NOMO-1 (cell line): Measurements from ENCODE around the gene MARCHF10.

ENCODE experiments used
- DNase-seq, 2 experiments: peaks; one replicate each; lab custom pipeline; 2025; ENCODE audit not compliant: unreplicated experiment in 2 of 2; lab: John Stamatoyannopoulos, UW

MARCHF10 gene

GRCh38 chr17:62681061-62681938, 126.8 kb downstream of the MARCHF10 start:
- no peak for DNase-seq

GRCh38 chr17:62680541-62681052, 127.5 kb downstream of the MARCHF10 start:
- no peak for DNase-seq

- no peak for DNase-seq
Observed at GRCh38 chr17:62679866-62680377, 128.2 kb downstream of the MARCHF10 start.

- no peak for DNase-seq
Observed at GRCh38 chr17:62678214-62678919, 129.7 kb downstream of the MARCHF10 start.

GRCh38 chr17:62676952-62677596, 131.0 kb downstream of the MARCHF10 start:
- no peak for DNase-seq

- DNase-seq: no peak
Observed at GRCh38 chr17:62676231-62676943, 131.7 kb downstream of the MARCHF10 start.

GRCh38 chr17:62675701-62676100, 132.4 kb downstream of the MARCHF10 start:
- DNase-seq: no peak

GRCh38 chr17:62675260-62675659, 132.9 kb downstream of the MARCHF10 start:
- DNase-seq: no peak

GRCh38 chr17:62674841-62675240, 133.3 kb downstream of the MARCHF10 start:
- no peak for DNase-seq

GRCh38 chr17:62674363-62674739, 133.8 kb downstream of the MARCHF10 start:
- DNase-seq: no peak

GRCh38 chr17:62673614-62674362, 134.3 kb downstream of the MARCHF10 start:
- no peak for DNase-seq

- no peak for DNase-seq
Observed at GRCh38 chr17:62672957-62673356, 135.2 kb downstream of the MARCHF10 start.

- DNase-seq: no peak
Observed at GRCh38 chr17:62671553-62671952, 136.6 kb downstream of the MARCHF10 start.

- DNase-seq: no peak
Observed at GRCh38 chr17:62670202-62670821, 137.8 kb downstream of the MARCHF10 start.

GRCh38 chr17:62668091-62668804, 139.9 kb downstream of the MARCHF10 start:
- DNase-seq: no peak

GRCh38 chr17:62666801-62667591, 141.1 kb downstream of the MARCHF10 start:
- DNase-seq: no peak

- no peak for DNase-seq
Observed at GRCh38 chr17:62666061-62666800, 141.9 kb downstream of the MARCHF10 start.
